Endodermal cell (in vitro differentiated cells): Measurements from ENCODE around the gene PRDM16. TPM values are rescaled to one million over a fixed set of nuclear protein-coding genes. Genes with fewer than 3 reads are reported as not detected.
"Not testable (repeated sequence)": the region's sequence is repeated elsewhere in the genome, so short reads cannot be mapped to it uniquely, and the experiment has no call there.

Source experiments
- DNase-seq: peaks from one replicate; pipeline ENCODE4 v3.0.0-alpha.2; 2017
- H3K27ac ChIP-seq: 2 replicates; pipeline ENCODE4 v1.5.1; 2013; ENCODE audit warnings: mild to moderate bottlenecking, low read depth, low read length, moderate library complexity
- H3K27me3 ChIP-seq: 2 replicates; pipeline ENCODE4 v1.6.1; 2013; ENCODE audit warnings: mild to moderate bottlenecking, low read length, moderate library complexity; ENCODE audit not compliant: insufficient read depth, control insufficient read depth, poor library complexity, severe bottlenecking
- H3K36me3 ChIP-seq: 2 replicates; pipeline ENCODE4 v1.7.0; 2013; ENCODE audit warnings: mild to moderate bottlenecking, low read length, moderate library complexity; ENCODE audit not compliant: control insufficient read depth, insufficient read depth
- H3K4me1 ChIP-seq: one replicate; pipeline ENCODE4 v1.7.0; 2013; ENCODE audit warnings: low read length; ENCODE audit not compliant: control insufficient read depth, insufficient read depth
- H3K4me3 ChIP-seq: 2 replicates; pipeline ENCODE4 v1.5.1; 2013; ENCODE audit warnings: mild to moderate bottlenecking, low read length, moderate library complexity
- H3K9ac ChIP-seq: 2 replicates; pipeline ENCODE4 v1.6.1; 2013; ENCODE audit warnings: mild to moderate bottlenecking, low read length, moderate library complexity; ENCODE audit not compliant: poor library complexity, severe bottlenecking; ENCODE audit errors: extremely low read depth
- H3K9me3 ChIP-seq: 2 replicates; pipeline ENCODE4 v1.6.1; 2013; ENCODE audit warnings: mild to moderate bottlenecking, low read length, moderate library complexity; ENCODE audit not compliant: control insufficient read depth
- H3K27ac Mint-ChIP-seq: 2 replicates; pipeline ENCODE4 v1.8.0; 2020; ENCODE audit warnings: mixed read lengths
- H3K27me3 Mint-ChIP-seq: 2 replicates; pipeline ENCODE4 v1.8.0; 2021; ENCODE audit warnings: mild to moderate bottlenecking, mixed read lengths; ENCODE audit not compliant: insufficient read depth
- H3K36me3 Mint-ChIP-seq: 2 replicates; pipeline ENCODE4 v1.8.0; 2020; ENCODE audit warnings: low read depth, mixed read lengths
- H3K4me1 Mint-ChIP-seq: 2 replicates; pipeline ENCODE4 v1.8.0; 2020; ENCODE audit warnings: mixed read lengths
- H3K4me3 Mint-ChIP-seq: 2 replicates; pipeline ENCODE4 v1.8.0; 2020; ENCODE audit warnings: mild to moderate bottlenecking, moderate library complexity, mixed read lengths
- H3K9me3 Mint-ChIP-seq: 2 replicates; pipeline ENCODE4 v1.8.0; 2020; ENCODE audit warnings: mild to moderate bottlenecking, mixed read lengths
- CTCF ChIP-seq: fragments of 200-600 bp; sonication (generic); conservative IDR thresholded peaks from 2 replicates; pipeline ENCODE4 v1.5.0; 2021; ENCODE audit warnings: antibody characterized with exemption, mild to moderate bottlenecking
- WGBS, 2 experiments: methylation state at CpG; one replicate each; pipeline versions ENCODE4 v1.1.5 to v1.1.7; 2013; ENCODE audit warnings: missing lambda C conversion rate in 2 of 2, mixed read lengths in 1 of 2; ENCODE audit not compliant: insufficient coverage in 1 of 2, insufficient read length in 1 of 2; 5-methylcytosine and 5-hydroxymethylcytosine counted together
- total RNA-seq, 2 donors: library from RNA; stranded (reverse); fragmentation: NEBNext Ultra II Directional in 1 of 2; extraction: Animal tissue kit (Norgen Biotek cat#: 25700) in 1 of 2; gene quantifications; 2 replicates in 1 of 2; 3 replicates in 1 of 2; pipeline ENCODE4 v1.2.1, GENCODE V29; 2021

The PRDM16 gene
- total RNA-seq, 2 donors from 2014 or later: 2.1 to 4.0 TPM

DNA sequence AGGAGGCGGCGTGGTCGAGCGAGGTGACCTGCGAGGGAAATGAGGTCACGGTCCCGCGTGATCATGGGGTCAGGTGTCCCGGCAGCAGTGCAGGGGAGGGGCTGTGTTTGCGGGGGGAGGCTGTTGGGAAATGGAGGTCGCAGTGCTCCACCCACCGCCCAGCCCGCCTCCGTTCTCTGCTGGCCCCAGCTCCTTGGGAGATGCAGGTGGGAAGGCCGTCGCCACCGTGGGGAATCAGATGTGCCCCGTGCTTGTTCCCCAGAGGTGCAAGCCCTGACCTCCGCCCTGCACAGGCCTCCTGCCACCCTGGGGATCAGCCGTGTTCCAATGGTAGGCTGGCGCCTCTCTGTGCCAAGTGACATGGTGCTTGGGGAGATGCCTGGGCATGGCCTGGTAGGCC is 95.7 kb downstream of the PRDM16 start:
- no peaks in the 10 kb centered on the region for H3K9me3 Mint-ChIP-seq
- DNase-seq: no peak
- Histone ChIP-seq H3K27ac (no peak overlapping the region), H3K9ac (no peak overlapping the region), H3K4me3 (no peak overlapping the region), H3K36me3 (no peaks in the 10 kb centered on the region), H3K9me3 (no peaks in the 10 kb centered on the region), H3K27me3 (no peaks in the 10 kb centered on the region), H3K4me1 (no peaks in the 10 kb centered on the region)
- H3K36me3 Mint-ChIP-seq: no peaks in the 10 kb centered on the region
- no peak overlapping the region for H3K4me3 Mint-ChIP-seq
- no peak overlapping the region for H3K27ac Mint-ChIP-seq
- no peak for TF ChIP-seq CTCF
- H3K4me1 Mint-ChIP-seq: no peaks in the 10 kb centered on the region
- 91 to 97% methylated on average over 17 to 21 of the region's 21 CpGs for WGBS, 2 experiments
- H3K27me3 Mint-ChIP-seq: no peaks in the 10 kb centered on the region

DNA sequence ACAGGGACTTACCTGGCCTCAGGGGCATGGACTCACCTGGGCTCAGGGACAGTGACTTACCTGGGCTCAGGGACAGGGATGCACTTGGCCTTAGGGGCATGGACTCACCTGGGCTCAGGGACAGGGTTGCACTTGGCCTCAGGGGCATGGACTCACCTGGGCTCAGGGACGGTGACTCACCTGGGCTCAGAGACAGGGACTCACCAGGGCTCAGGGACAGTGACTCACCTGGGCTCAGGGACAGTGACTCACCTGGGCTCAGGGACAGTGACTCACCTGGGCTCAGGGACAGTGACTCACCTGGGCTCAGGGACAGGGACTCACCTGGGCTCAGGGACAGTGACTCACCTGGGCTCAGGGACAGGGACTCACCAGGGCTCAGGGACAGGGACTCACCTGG is 96.2 kb downstream of the PRDM16 start:
- 86% methylated on average over 1 of the region's 1 CpG; no CpG with 5 or more reads in 1 of the 2 experiments for WGBS, 2 experiments

DNA sequence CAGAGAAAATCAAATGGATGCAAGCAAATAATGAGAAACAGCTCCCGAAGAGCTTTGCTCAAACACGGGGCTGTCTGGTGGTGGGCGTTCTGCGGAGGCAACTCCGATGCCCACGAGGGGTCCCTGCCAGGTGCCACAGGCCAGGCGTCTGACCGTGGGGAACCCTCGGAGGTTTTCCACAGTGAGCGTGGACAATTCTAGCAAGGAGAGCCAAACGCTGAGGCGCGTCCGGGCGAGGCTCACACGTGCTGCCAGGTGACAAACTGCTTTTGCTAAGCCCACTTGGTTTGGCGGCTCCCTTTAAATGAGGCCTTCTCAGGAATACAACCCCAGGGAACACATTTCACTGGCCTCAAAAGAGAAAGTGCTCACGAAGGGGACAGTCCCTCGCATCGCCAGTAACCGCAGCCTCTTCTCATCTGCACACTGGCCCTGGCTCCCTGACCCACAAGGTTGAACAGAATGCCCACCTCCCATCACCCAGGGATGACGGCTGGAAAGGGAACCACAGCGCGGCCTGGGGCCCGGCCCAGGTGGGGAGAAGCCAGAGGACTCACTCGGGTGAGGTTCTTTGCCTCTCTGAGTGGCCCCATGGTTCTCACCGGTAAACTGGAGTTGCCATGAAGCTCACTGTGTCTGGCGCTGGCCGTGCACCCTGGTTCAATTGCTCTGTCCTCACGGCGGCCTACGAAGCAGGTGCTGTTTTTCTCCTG is 97.4 kb downstream of the PRDM16 start:
- no peaks in the 10 kb centered on the region for H3K9me3 Mint-ChIP-seq
- WGBS, 2 experiments: 93 to 94% methylated on average over 26 to 32 of the region's 32 CpGs
- Histone ChIP-seq H3K9ac (no peak overlapping the region), H3K4me1 (no peaks in the 10 kb centered on the region), H3K27ac (peak overlapping the region; percentile 49), H3K36me3 (no peaks in the 10 kb centered on the region), H3K9me3 (no peaks in the 10 kb centered on the region), H3K4me3 (no peak overlapping the region), H3K27me3 (no peaks in the 10 kb centered on the region)
- H3K27ac Mint-ChIP-seq: no peak overlapping the region
- H3K4me1 Mint-ChIP-seq: no peaks in the 10 kb centered on the region
- no peak overlapping the region for H3K4me3 Mint-ChIP-seq
- no peak for TF ChIP-seq CTCF
- DNase-seq: no peak
- H3K36me3 Mint-ChIP-seq: no peaks in the 10 kb centered on the region
- H3K27me3 Mint-ChIP-seq: no peaks in the 10 kb centered on the region

More for the DNA sequence above, 96.2 kb downstream of the PRDM16 start:
- not testable (repeated sequence) for H3K27ac ChIP-seq, H3K9me3 ChIP-seq, H3K9me3 Mint-ChIP-seq, DNase-seq, H3K27me3 Mint-ChIP-seq, H3K36me3 Mint-ChIP-seq, H3K4me3 Mint-ChIP-seq, H3K4me1 ChIP-seq, H3K27me3 ChIP-seq, H3K9ac ChIP-seq, H3K27ac Mint-ChIP-seq, H3K36me3 ChIP-seq, H3K4me3 ChIP-seq, H3K4me1 Mint-ChIP-seq

- Histone ChIP-seq H3K27me3 (no peaks in the 10 kb centered on the region), H3K36me3 (no peaks in the 10 kb centered on the region), H3K4me3 (no peak overlapping the region), H3K9me3 (no peaks in the 10 kb centered on the region), H3K4me1 (no peaks in the 10 kb centered on the region), H3K27ac (no peak overlapping the region), H3K9ac (no peak overlapping the region)
- Mint-ChIP-seq H3K36me3 (no peaks in the 10 kb centered on the region), H3K9me3 (no peaks in the 10 kb centered on the region), H3K27me3 (no peaks in the 10 kb centered on the region), H3K4me1 (no peaks in the 10 kb centered on the region), H3K4me3 (no peak overlapping the region), H3K27ac (no peak overlapping the region)
- WGBS, 2 experiments: 81 to 90% methylated on average over 10 to 14 of the region's 14 CpGs
- TF ChIP-seq CTCF: no peak
- no peak for DNase-seq
These were observed 98.3 kb downstream of the PRDM16 start for GRCh38 chr1:3167255-3167654.
